Measurements from ENCODE around the gene CASZ1. TPM values are rescaled to one million over a fixed set of nuclear protein-coding genes. Genes with fewer than 3 reads are reported as not detected.

Gene CASZ1
- total RNA-seq, 4 donors from 2014 or later, result 13.1 to 33.7 (median 20.9) TPM

DNA sequence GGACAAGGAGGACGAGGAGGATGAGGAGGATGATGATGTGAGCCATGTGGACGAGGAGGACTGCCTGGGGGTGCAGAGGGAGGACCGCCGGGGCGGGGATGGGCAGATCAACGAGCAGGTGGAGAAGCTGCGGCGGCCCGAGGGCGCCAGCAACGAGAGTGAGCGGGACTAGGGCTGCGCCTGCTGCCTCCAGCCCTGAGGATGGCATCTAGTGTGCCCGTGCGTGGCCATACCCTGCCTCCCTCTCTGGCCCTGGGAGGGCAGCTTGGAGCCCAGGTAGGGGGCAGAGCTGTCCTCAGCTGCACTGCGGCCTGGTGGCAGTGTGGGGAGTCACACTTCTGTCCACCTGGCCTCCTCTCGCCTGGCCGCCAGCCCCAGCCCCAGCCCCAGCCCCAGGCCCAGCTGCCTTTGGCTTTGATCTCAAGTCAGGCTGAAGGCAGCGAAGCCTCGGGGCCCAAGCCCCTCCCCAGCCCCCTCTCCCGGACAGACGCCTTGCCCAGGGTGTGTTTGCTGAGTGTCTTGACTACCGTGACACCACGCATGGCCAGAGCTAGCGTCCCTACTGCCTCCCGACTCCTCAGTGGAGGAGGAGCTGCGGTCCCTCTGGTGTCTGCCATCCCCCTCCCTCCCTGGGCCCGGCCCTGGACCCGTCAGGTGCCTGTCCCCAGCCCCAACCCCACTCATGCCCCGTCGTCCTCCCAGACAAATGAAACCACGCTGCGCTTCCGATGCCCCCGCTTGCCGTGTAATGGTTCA, 166.5 kb downstream of the CASZ1 start:
- intact Hi-C loops (cut with DNase I), result loop anchor here (10.0 kb wide), 1 partner anchor 95 kb away; no protein-coding TSS in a partner anchor
- no peaks in the 10 kb centered on the region for H3K9me3 ChIP-seq

DNA sequence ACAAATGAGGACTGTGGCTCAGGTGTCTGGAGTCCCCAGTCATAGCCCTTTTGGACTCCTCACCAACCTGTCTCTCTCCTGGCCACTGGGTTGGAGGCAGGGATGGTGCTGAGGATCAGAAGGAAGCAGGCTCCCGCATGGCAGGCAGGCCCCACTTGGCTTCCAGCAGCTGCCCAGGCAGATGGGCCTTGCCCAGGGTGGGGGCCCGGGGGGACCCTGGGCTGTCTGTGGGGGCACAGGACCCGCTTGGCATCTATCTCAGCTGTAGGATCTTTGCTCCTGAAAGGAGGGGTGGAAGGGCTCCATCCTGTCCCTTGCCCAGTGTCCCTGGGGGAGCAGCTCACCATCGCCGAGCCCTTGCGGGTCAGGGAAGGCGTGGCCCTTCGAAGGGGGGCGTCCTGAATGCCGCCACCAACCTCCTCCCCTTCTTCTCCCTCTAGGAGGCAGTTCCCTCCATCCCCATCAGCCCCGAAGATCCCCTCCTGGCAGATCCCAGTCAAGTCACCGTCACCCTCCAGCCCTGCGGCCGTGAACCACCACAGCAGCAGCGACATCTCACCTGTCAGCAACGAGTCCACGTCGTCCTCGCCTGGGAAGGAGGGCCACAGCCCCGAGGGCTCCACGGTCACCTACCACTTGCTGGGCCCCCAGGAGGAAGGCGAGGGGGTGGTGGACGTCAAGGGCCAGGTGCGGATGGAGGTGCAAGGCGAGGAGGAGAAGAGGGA, 167.2 kb downstream of the CASZ1 start:
- 94 to 96% methylated on average over 13 to 16 of the region's 25 CpGs for WGBS, 2 donors
- Histone ChIP-seq H3K4me1 (peaks cover 0 to 54% (median 12%) of the 10 kb centered on the region in 3 donors), H3K27me3 (no peaks in the 10 kb centered on the region), H3K36me3 (peaks cover 3 to 86% (median 7%) of the 10 kb centered on the region in 3 donors), H3K4me3 (no peak overlapping the region), H3K9me3 (no peaks in the 10 kb centered on the region), H3K27ac (peak overlapping the region; percentile 43 to 93 (median 90))
- intact Hi-C loops (cut with DNase I), result loop anchor here (10.0 kb wide), 1 partner anchor 94 kb away; no protein-coding TSS in a partner anchor
- DNase-seq, result no peak
- TF ChIP-seq, protein P1, sequence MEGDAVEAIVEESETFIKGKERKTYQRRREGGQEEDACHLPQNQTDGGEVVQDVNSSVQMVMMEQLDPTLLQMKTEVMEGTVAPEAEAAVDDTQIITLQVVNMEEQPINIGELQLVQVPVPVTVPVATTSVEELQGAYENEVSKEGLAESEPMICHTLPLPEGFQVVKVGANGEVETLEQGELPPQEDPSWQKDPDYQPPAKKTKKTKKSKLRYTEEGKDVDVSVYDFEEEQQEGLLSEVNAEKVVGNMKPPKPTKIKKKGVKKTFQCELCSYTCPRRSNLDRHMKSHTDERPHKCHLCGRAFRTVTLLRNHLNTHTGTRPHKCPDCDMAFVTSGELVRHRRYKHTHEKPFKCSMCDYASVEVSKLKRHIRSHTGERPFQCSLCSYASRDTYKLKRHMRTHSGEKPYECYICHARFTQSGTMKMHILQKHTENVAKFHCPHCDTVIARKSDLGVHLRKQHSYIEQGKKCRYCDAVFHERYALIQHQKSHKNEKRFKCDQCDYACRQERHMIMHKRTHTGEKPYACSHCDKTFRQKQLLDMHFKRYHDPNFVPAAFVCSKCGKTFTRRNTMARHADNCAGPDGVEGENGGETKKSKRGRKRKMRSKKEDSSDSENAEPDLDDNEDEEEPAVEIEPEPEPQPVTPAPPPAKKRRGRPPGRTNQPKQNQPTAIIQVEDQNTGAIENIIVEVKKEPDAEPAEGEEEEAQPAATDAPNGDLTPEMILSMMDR (IDR thresholded peaks at IDR 0.05), result no peak
- TF ChIP-seq POLR2A (IDR thresholded peaks at IDR 0.05), result no peak

More for the DNA sequence above, 166.5 kb downstream of the CASZ1 start:
- Histone ChIP-seq H3K27ac (peak overlapping the region; percentile 43 to 93 (median 90)), H3K27me3 (no peaks in the 10 kb centered on the region), H3K36me3 (peaks cover 0 to 79% (median 7%) of the 10 kb centered on the region in 3 donors), H3K4me3 (no peak overlapping the region), H3K4me1 (peaks cover 7 to 61% (median 20%) of the 10 kb centered on the region in 3 donors)
- TF ChIP-seq, protein P1 (IDR thresholded peaks at IDR 0.05), result no peak
- no peak for TF ChIP-seq POLR2A (IDR thresholded peaks at IDR 0.05)
- 91 to 93% methylated on average over 20 to 27 of the region's 36 CpGs for WGBS, 2 donors
- no peak for DNase-seq

DNA sequence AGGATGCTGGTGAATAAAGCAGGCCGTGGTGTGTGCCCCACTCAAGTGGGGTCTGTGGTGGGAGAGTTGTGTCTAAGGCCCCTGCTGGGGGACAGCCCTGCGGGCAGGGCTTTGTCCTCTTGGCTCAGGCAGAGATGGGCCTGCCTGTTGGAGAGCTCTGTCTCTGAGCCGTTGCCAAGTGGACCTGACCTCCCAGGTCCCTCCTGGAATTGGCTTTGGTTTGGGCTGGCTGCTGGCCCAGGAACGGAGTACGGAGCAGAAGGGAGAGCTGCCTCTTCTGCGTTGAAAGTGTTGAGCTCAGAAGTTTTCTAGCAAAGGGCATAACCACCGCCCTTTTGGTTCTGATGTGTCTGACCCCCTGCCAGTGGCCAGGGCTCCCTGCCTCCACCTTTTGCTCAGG, 167.8 kb downstream of the CASZ1 start:
- WGBS, 2 donors, result 56 to 87% methylated on average over 3 of the region's 7 CpGs
- DNase-seq, result no peak
- H3K27me3 ChIP-seq, result no peaks in the 10 kb centered on the region
- peaks cover 0 to 49% (median 9%) of the 10 kb centered on the region in 3 donors for H3K4me1 ChIP-seq
- peak overlapping the region; percentile 43 to 93 (median 90) for H3K27ac ChIP-seq
- TF ChIP-seq POLR2A (IDR thresholded peaks at IDR 0.05), result no peak
- TF ChIP-seq, protein P1 (IDR thresholded peaks at IDR 0.05), result no peak
- H3K36me3 ChIP-seq, result peaks cover 5 to 92% (median 7%) of the 10 kb centered on the region in 3 donors
- intact Hi-C loops (cut with DNase I), result loop anchor here (10.0 kb wide), 1 partner anchor 94 kb away; no protein-coding TSS in a partner anchor
- H3K4me3 ChIP-seq, result no peak overlapping the region
- no peaks in the 10 kb centered on the region for H3K9me3 ChIP-seq

DNA sequence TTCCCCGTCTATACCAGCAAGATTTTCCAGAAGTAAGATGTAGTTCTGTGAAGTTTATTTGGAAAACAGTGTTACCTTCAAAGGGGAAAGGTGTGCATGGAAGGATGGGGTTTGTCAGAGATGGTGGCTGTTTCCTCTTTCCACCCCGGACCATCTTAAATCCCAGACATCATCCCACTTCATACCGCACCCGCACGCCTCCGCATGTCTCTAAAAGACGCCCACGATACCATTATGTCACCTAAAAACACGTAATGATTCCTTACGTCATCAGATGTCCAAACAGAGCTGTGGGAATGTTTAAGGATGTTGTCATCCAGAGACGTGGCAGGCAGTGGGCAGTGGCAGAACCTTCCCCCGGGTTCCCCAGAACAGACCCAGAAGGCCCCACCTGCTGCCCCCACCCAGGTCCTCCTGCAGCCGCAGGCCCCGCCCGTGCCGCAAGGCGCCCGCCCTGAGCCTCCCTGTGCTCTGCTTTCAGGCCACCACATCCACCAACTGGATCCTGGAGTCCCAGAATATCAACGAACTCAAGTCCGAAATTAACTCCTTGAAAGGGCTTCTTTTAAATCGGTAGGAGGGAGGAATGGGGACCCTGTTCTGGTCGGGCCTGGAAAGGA, 169.5 kb downstream of the CASZ1 start:
- 78% methylated on average over 11 to 17 of the region's 22 CpGs for WGBS, 2 donors
- Histone ChIP-seq H3K27ac (peak overlapping the region in 3 of 4 donors; percentile 62 to 89 (median 72)), H3K36me3 (peaks cover 5 to 100% (median 7%) of the 10 kb centered on the region in 3 donors), H3K4me3 (no peak overlapping the region), H3K9me3 (no peaks in the 10 kb centered on the region), H3K27me3 (no peaks in the 10 kb centered on the region), H3K4me1 (peaks cover 0 to 35% (median 9%) of the 10 kb centered on the region in 3 donors)
- no peak for DNase-seq
- intact Hi-C loops (cut with DNase I), result loop anchor here (10.0 kb wide), 1 partner anchor 92 kb away; no protein-coding TSS in a partner anchor
- no peak for TF ChIP-seq POLR2A (IDR thresholded peaks at IDR 0.05)
- TF ChIP-seq, protein P1 (IDR thresholded peaks at IDR 0.05), result no peak

All from esophagus squamous epithelium (tissue), 5 donors.